H1 (cell line): ENCODE measurements around the gene KIF26A.

Source experiments
- CREB1 ChIP-seq: IDR thresholded peaks from 2 replicates; pipeline ENCODE4 v1.6.1; 2012; ENCODE audit warnings: inconsistent platforms
- POLR2A ChIP-seq, 2 experiments: IDR thresholded peaks; 1 replicate in 1 of 2; 2 replicates in 1 of 2; pipeline ENCODE4 v1.6.1; 2011; ENCODE audit warnings: low read depth in 2 of 2, low read length in 2 of 2, mild to moderate bottlenecking in 2 of 2; ENCODE audit errors: control extremely low read depth in 1 of 2
- RAD21 ChIP-seq, 2 experiments: IDR thresholded peaks in 1 of 2; conservative IDR thresholded peaks in 1 of 2; 2 replicates each; pipeline ENCODE4 v1.6.1; 2011; ENCODE audit warnings: low read depth in 2 of 2, low read length in 2 of 2, improper control_type of control experiment in 1 of 2, inconsistent platforms in 1 of 2, mild to moderate bottlenecking in 1 of 2, moderate library complexity in 1 of 2
- TF ChIP-seq, protein P1 (sequence below), 3 experiments: IDR thresholded peaks; 1 replicate in 2 of 3; 2 replicates in 1 of 3; pipeline versions ENCODE4 v1.5.1 to v1.6.1; 2011; ENCODE audit warnings: low read length in 3 of 3, mild to moderate bottlenecking in 3 of 3, inconsistent platforms in 2 of 3, low read depth in 1 of 3, moderate library complexity in 1 of 3; ENCODE audit not compliant: insufficient read depth in 1 of 3; ENCODE audit errors: control extremely low read depth in 1 of 3

DNA sequence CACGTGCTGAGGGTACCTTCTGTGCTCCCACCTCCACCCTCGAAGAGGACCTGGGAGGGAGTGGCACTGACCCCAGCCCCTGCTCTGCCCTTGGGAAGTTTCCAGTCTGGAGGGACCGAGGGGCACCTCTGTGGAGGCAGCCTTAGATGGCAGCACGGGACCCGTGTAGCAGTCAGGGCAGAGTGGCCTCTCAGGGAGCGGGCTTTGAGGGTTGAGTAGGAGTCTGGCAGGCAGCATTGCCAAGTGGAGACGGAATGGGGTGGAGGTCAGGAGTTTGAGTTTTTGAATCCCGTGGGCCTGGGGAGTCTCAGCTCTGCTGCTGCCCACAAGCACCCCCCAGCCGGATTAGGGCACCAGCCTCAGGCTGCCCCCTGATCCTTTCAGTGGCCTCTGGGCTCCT, 21.6 kb downstream of the KIF26A start:
- TF ChIP-seq POLR2A (IDR thresholded peaks at IDR 0.05; ENCODE audit: control extremely low read depth in 1 of 2, low read depth in 2 of 2, low read length in 2 of 2): no peak
- no peak for TF ChIP-seq RAD21 (IDR thresholded peaks at IDR 0.05 in 1 of 2, conservative IDR thresholded peaks at IDR 0.05 in 1 of 2; ENCODE audit: low read depth in 2 of 2, low read length in 2 of 2)
- TF ChIP-seq, protein P1, sequence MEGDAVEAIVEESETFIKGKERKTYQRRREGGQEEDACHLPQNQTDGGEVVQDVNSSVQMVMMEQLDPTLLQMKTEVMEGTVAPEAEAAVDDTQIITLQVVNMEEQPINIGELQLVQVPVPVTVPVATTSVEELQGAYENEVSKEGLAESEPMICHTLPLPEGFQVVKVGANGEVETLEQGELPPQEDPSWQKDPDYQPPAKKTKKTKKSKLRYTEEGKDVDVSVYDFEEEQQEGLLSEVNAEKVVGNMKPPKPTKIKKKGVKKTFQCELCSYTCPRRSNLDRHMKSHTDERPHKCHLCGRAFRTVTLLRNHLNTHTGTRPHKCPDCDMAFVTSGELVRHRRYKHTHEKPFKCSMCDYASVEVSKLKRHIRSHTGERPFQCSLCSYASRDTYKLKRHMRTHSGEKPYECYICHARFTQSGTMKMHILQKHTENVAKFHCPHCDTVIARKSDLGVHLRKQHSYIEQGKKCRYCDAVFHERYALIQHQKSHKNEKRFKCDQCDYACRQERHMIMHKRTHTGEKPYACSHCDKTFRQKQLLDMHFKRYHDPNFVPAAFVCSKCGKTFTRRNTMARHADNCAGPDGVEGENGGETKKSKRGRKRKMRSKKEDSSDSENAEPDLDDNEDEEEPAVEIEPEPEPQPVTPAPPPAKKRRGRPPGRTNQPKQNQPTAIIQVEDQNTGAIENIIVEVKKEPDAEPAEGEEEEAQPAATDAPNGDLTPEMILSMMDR (IDR thresholded peaks at IDR 0.05; ENCODE audit: control extremely low read depth in 1 of 3, insufficient read depth in 1 of 3, low read depth in 1 of 3, low read length in 3 of 3): no peak
- no peak for TF ChIP-seq CREB1
